Sigmoid colon (tissue), 7 donors: Measurements from ENCODE around the gene BCAS1. TPM values are rescaled to one million over a fixed set of nuclear protein-coding genes. Genes with fewer than 3 reads are reported as not detected.

Source experiments
- DNase-seq: peaks from one replicate; pipeline ENCODE4 v3.0.0-alpha.2; 2019
- H3K27ac ChIP-seq, 4 donors: fragments of 200-600 bp; sonication (generic); one replicate each; pipeline ENCODE4 v1.5.1; 2016 to 2019; ENCODE audit warnings: mild to moderate bottlenecking in 1 of 4
- H3K27me3 ChIP-seq, 3 donors: fragments of 200-600 bp; sonication (generic); one replicate each; pipeline ENCODE4 v1.5.1; 2019; ENCODE audit warnings: mild to moderate bottlenecking in 1 of 3
- H3K36me3 ChIP-seq, 4 donors: fragments of 200-600 bp; sonication (generic); one replicate each; pipeline ENCODE4 v1.5.1; 2016 to 2019
- H3K4me1 ChIP-seq, 4 donors: fragments of 200-600 bp; sonication (generic); one replicate each; pipeline ENCODE4 v1.5.1; 2017 to 2019
- H3K4me3 ChIP-seq, 4 donors: fragments of 200-600 bp; sonication (generic); one replicate each; pipeline ENCODE4 v1.5.1; 2017 to 2019; ENCODE audit warnings: mild to moderate bottlenecking in 2 of 4, moderate library complexity in 1 of 4
- H3K9me3 ChIP-seq, 4 donors: fragments of 200-600 bp in 3 of 4; sonication (generic) in 3 of 4; one replicate each; pipeline versions ENCODE4 v1.5.1 to v1.6.1; 2013 to 2019
- CTCF ChIP-seq, 4 experiments: fragments of 450-650 bp in 3 of 4; fragments of 200-600 bp in 1 of 4; IDR thresholded peaks; one replicate each; pipeline ENCODE4 v1.5.1; 2016 to 2019; ENCODE audit warnings: antibody characterized with exemption in 4 of 4, mild to moderate bottlenecking in 3 of 4, moderate library complexity in 2 of 4
- EP300 ChIP-seq, 4 donors: sonication (generic); formaldehyde crosslinking; IDR thresholded peaks; one replicate each; pipeline ENCODE4 v1.6.1; 2017; ENCODE audit warnings: antibody characterized with exemption in 4 of 4
- POLR2A ChIP-seq, 2 donors: fragments of 450-650 bp; IDR thresholded peaks; one replicate each; pipeline ENCODE4 v1.6.1; 2016; ENCODE audit warnings: antibody characterized with exemption in 2 of 2, mild to moderate bottlenecking in 2 of 2, moderate library complexity in 2 of 2
- POLR2AphosphoS5 ChIP-seq, 4 donors: sonication (generic); formaldehyde crosslinking; IDR thresholded peaks; one replicate each; pipeline ENCODE4 v1.6.1; 2017; ENCODE audit warnings: antibody characterized with exemption in 4 of 4
- WGBS, 2 donors: extraction: QIAGEN DNeasy Blood & Tissue Kit; methylation state at CpG; one replicate each; pipeline ENCODE4 v1.1.7; 2013; 5-methylcytosine and 5-hydroxymethylcytosine counted together
- intact Hi-C: fragments of 100-400 bp; cut with DNase I; formaldehyde crosslinking; loops from one replicate; pipeline ENCODE4 v1.15.1; 2023
- polyA plus RNA-seq, 3 donors: library from polyadenylated mRNA; stranded (reverse); fragments of 200-250 nt; gene quantifications; one replicate each; pipeline ENCODE4 v1.2.3, GENCODE V29; 2013
- total RNA-seq, 4 donors: library from RNA; depleted of rRNA; stranded (reverse); fragments of >200 nt; gene quantifications; one replicate each; pipeline ENCODE4 v1.1.0, GENCODE V29; 2016
- donor health status: healthy with polysubstance abuse.
- donor health status: Bipolar disorder and iron deficiency.
- donor health status: healthy.

Gene BCAS1
- total and polyA plus RNA-seq, 7 donors: 0.71 to 198 (median 35.4) TPM; not detected in 2

GRCh38 chr20:53914091-53914780 is 156.2 kb downstream of the BCAS1 start:
- no peak for DNase-seq
- intact Hi-C loops: loop anchor here (10.0 kb wide), 1 partner anchor 291 kb away; the partner anchor contains the start of gene PFDN4
- Histone ChIP-seq H3K9me3 (no peaks in the 10 kb centered on the region), H3K4me3 (peak overlapping the region in 1 of 4 donors; percentile 58), H3K27me3 (no peaks in the 10 kb centered on the region), H3K27ac (peak overlapping the region; percentile 79 to 87 (median 80)), H3K36me3 (no peaks in the 10 kb centered on the region), H3K4me1 (peaks cover 0 to 38% (median 33%) of the 10 kb centered on the region in 4 donors)
- 25 to 41% methylated on average over 9 of the region's 9 CpGs for WGBS, 2 donors
- TF ChIP-seq CTCF (IDR thresholded peaks at IDR 0.05) (no peak), POLR2A (IDR thresholded peaks at IDR 0.05) (no peak)

GRCh38 chr20:53911301-53911700 is 159.1 kb downstream of the BCAS1 start:
- Histone ChIP-seq H3K36me3 (no peaks in the 10 kb centered on the region), H3K27me3 (no peaks in the 10 kb centered on the region), H3K9me3 (no peaks in the 10 kb centered on the region), H3K4me3 (no peak overlapping the region), H3K4me1 (peaks cover 0 to 19% (median 17%) of the 10 kb centered on the region in 4 donors), H3K27ac (no peak overlapping the region)
- 91 to 95% methylated on average over 6 of the region's 6 CpGs for WGBS, 2 donors
- intact Hi-C loops: loop anchor here (10.0 kb wide), 1 partner anchor 294 kb away; the partner anchor contains the start of gene PFDN4
- TF ChIP-seq POLR2A (IDR thresholded peaks at IDR 0.05) (no peak), CTCF (IDR thresholded peaks at IDR 0.05) (no peak)
- DNase-seq: no peak

- no peak overlapping the region for H3K4me3 ChIP-seq
- TF ChIP-seq POLR2A (IDR thresholded peaks at IDR 0.05): peak in 1 of 2 donors; percentile 15
- TF ChIP-seq POLR2AphosphoS5 (IDR thresholded peaks at IDR 0.05): no peak
- 96% methylated on average over 13 of the region's 13 CpGs for WGBS, 2 donors
- H3K27me3 ChIP-seq: no peaks in the 10 kb centered on the region
- H3K9me3 ChIP-seq: no peaks in the 10 kb centered on the region
- H3K27ac ChIP-seq: no peak overlapping the region
- no peaks in the 10 kb centered on the region for H3K36me3 ChIP-seq
- intact Hi-C loops: loop anchor here (10.0 kb wide), 1 partner anchor 294 kb away; the partner anchor contains the start of gene PFDN4
- no peak for DNase-seq
- peaks cover 0 to 14% (median 12%) of the 10 kb centered on the region in 4 donors for H3K4me1 ChIP-seq
Measured at GRCh38 chr20:53910351-53911002, 159.9 kb downstream of the BCAS1 start.

GRCh38 chr20:53907968-53908751 is 162.2 kb downstream of the BCAS1 start:
- no peak overlapping the region for H3K27ac ChIP-seq
- TF ChIP-seq POLR2AphosphoS5 (IDR thresholded peaks at IDR 0.05) (no peak), CTCF (IDR thresholded peaks at IDR 0.05) (no peak), POLR2A (IDR thresholded peaks at IDR 0.05) (no peak), EP300 (IDR thresholded peaks at IDR 0.05) (no peak)
- intact Hi-C loops: no loop called here

GRCh38 chr20:53905820-53906191 is 164.6 kb downstream of the BCAS1 start:
- Histone ChIP-seq H3K36me3 (no peaks in the 10 kb centered on the region), H3K9me3 (no peaks in the 10 kb centered on the region), H3K4me1 (peaks cover 0 to 13% (median 9%) of the 10 kb centered on the region in 4 donors), H3K4me3 (no peak overlapping the region), H3K27ac (no peak overlapping the region), H3K27me3 (no peaks in the 10 kb centered on the region)
- intact Hi-C loops: no loop called here
- DNase-seq: no peak
- WGBS, 2 donors: 92 to 95% methylated on average over 5 of the region's 5 CpGs
- no peak for TF ChIP-seq EP300 (IDR thresholded peaks at IDR 0.05)
- TF ChIP-seq POLR2AphosphoS5 (IDR thresholded peaks at IDR 0.05): no peak
- TF ChIP-seq POLR2A (IDR thresholded peaks at IDR 0.05): no peak
- no peak for TF ChIP-seq CTCF (IDR thresholded peaks at IDR 0.05)

More at GRCh38 chr20:53907968-53908751, 162.2 kb downstream of the BCAS1 start:
- H3K27me3 ChIP-seq: no peaks in the 10 kb centered on the region
- no peaks in the 10 kb centered on the region for H3K9me3 ChIP-seq
- DNase-seq: no peak
- H3K4me1 ChIP-seq: no peaks in the 10 kb centered on the region
- no peak overlapping the region for H3K4me3 ChIP-seq
- WGBS, 2 donors: 84 to 86% methylated on average over 11 of the region's 11 CpGs
- H3K36me3 ChIP-seq: no peaks in the 10 kb centered on the region
